A549 (cell line): ENCODE measurements around the gene NTNG1. TPM values are rescaled to one million over a fixed set of nuclear protein-coding genes. Genes with fewer than 3 reads are reported as not detected.

ENCODE experiments used
- ATAC-seq, 2 experiments: fragments of 200-7000 bp in 1 of 2; fragments of >200 bp in 1 of 2; cut with Nextera tagmentation in 1 of 2; cut with Tn5 transposase in 1 of 2; 3 replicates each; pipeline versions ENCODE4 v1.8.0 to v1.9.1; 2018 to 2020; ENCODE audit warnings: mild to moderate bottlenecking in 1 of 2, moderate library complexity in 1 of 2
- CTCF ChIA-PET: fragments of 300-600 bp; sonication (Branson Sonifier 250); formaldehyde crosslinking; extraction: SDS; loops from one replicate; lab custom pipeline; 2021; ENCODE audit warnings: antibody characterized with exemption, inconsistent platforms; lab: Yijun Ruan, JAX
- POLR2A ChIA-PET: fragments of 350-600 bp; formaldehyde crosslinking; extraction: SDS; loops from one replicate; lab custom pipeline; 2021; ENCODE audit warnings: antibody characterized with exemption, inconsistent platforms; lab: Yijun Ruan, JAX
- DNase-seq, 2 experiments: peaks; one replicate each; pipeline versions ENCODE4 v3.0.0 to v3.0.0-alpha.2; 2011 to 2016; ENCODE audit warnings: low read depth in 1 of 2, low spot score in 1 of 2
- FAIRE-seq: peaks from 2 replicates; lab custom pipeline; 2011; peaks lifted over from hg19 to GRCh38; lab: Jason Lieb, UNC
- H3K27ac ChIP-seq, 2 experiments: fragments of >200 bp; sonication (Bioruptor Twin); formaldehyde crosslinking; 3 replicates each; pipeline ENCODE4 v1.5.1; 2016 to 2017
- H3K4me1 ChIP-seq: fragments of >200 bp; sonication (Bioruptor Twin); formaldehyde crosslinking; 3 replicates; pipeline ENCODE4 v1.6.1; 2016
- H3K4me2 ChIP-seq: fragments of >200 bp; sonication (Bioruptor Twin); formaldehyde crosslinking; 3 replicates; pipeline ENCODE4 v1.6.1; 2016
- H3K4me3 ChIP-seq: fragments of >200 bp; sonication (Bioruptor Twin); formaldehyde crosslinking; 3 replicates; pipeline ENCODE4 v1.5.1; 2016
- H3K9me3 ChIP-seq: fragments of >200 bp; sonication (Bioruptor Twin); formaldehyde crosslinking; 3 replicates; pipeline ENCODE4 v1.6.1; 2016
- CBX2 ChIP-seq: fragments of 200-600 bp; sonication (generic); IDR thresholded peaks from 2 replicates; pipeline ENCODE4 v1.6.1; 2016; ENCODE audit warnings: low read depth, mild to moderate bottlenecking, borderline replicate concordance
- CEBPB ChIP-seq, 2 experiments: fragments of >200 bp in 1 of 2; sonication (Bioruptor Twin) in 1 of 2; formaldehyde crosslinking in 1 of 2; IDR thresholded peaks; 2 replicates each; pipeline ENCODE4 v1.6.1; 2012 to 2016
- EP300 ChIP-seq, 2 experiments: fragments of >200 bp; sonication (Bioruptor Twin); formaldehyde crosslinking; IDR thresholded peaks; 2 replicates in 1 of 2; 3 replicates in 1 of 2; pipeline ENCODE4 v1.6.1; 2016 to 2017
- FOSL2 ChIP-seq, 2 experiments: fragments of 450-650 bp in 1 of 2; fragments of >200 bp in 1 of 2; sonication (Bioruptor Twin) in 1 of 2; formaldehyde crosslinking; IDR thresholded peaks; 2 replicates each; pipeline versions ENCODE4 v1.5.0 to v1.6.1; 2016 to 2020; ENCODE audit warnings: mild to moderate bottlenecking in 1 of 2, moderate library complexity in 1 of 2
- JUNB ChIP-seq: fragments of >200 bp; sonication (Bioruptor Twin); formaldehyde crosslinking; IDR thresholded peaks from 2 replicates; pipeline ENCODE4 v1.6.1; 2016
- KDM1A ChIP-seq: fragments of 200-600 bp; sonication (generic); IDR thresholded peaks from 2 replicates; pipeline ENCODE4 v1.6.1; 2016; ENCODE audit warnings: low read depth, mild to moderate bottlenecking
- MAFK ChIP-seq: fragments of 450-650 bp; IDR thresholded peaks from 2 replicates; pipeline ENCODE4 v1.6.1; 2014; ENCODE audit not compliant: partially characterized antibody
- MAZ ChIP-seq: fragments of 150-350 bp; IDR thresholded peaks from 2 replicates; pipeline ENCODE4 v1.6.1; 2014; ENCODE audit warnings: antibody characterized with exemption, low read depth, low read length, borderline replicate concordance
- NPAS2 ChIP-seq: fragments of 250-450 bp; sonication (Bioruptor Pico); IDR thresholded peaks from 2 replicates; pipeline ENCODE4 v1.8.0; 2022; ENCODE audit warnings: mild to moderate bottlenecking, moderate library complexity, borderline replicate concordance
- PHF8 ChIP-seq: fragments of 200-600 bp; sonication (generic); IDR thresholded peaks from 2 replicates; pipeline ENCODE4 v1.6.1; 2016; ENCODE audit warnings: low read depth, mild to moderate bottlenecking, antibody characterized with exemption, moderate library complexity, borderline replicate concordance
- RARB ChIP-seq: fragments of 250-450 bp; sonication (Bioruptor Pico); IDR thresholded peaks from 2 replicates; pipeline ENCODE4 v1.8.0; 2021; ENCODE audit warnings: mild to moderate bottlenecking, moderate library complexity
- RCOR1 ChIP-seq: fragments of 150-350 bp; IDR thresholded peaks from 2 replicates; pipeline ENCODE4 v1.6.1; 2014; ENCODE audit warnings: antibody characterized with exemption, low read length, low read depth
- RFX5 ChIP-seq: fragments of 450-650 bp; IDR thresholded peaks from 2 replicates; pipeline ENCODE4 v1.7.1; 2014; ENCODE audit warnings: antibody characterized with exemption, mild to moderate bottlenecking, moderate library complexity
- SREBF2 ChIP-seq: fragments of 450-650 bp; IDR thresholded peaks from 2 replicates; pipeline ENCODE4 v1.6.1; 2014; ENCODE audit warnings: mild to moderate bottlenecking, moderate library complexity
- TFCP2L1 ChIP-seq: fragments of 250-450 bp; sonication (Bioruptor Pico); IDR thresholded peaks from 2 replicates; pipeline ENCODE4 v1.5.0; 2021; ENCODE audit warnings: mild to moderate bottlenecking
- ZFP36 ChIP-seq: fragments of 450-650 bp; IDR thresholded peaks from 2 replicates; pipeline ENCODE4 v1.6.1; 2014; ENCODE audit warnings: borderline replicate concordance; ENCODE audit not compliant: partially characterized antibody
- WGBS: methylation state at CpG from one replicate; pipeline ENCODE4 v1.1.6; 2017; ENCODE audit errors: missing lambda C conversion rate; 5-methylcytosine and 5-hydroxymethylcytosine counted together
- polyA plus RNA-seq, 4 experiments: library from polyadenylated mRNA; depleted of rRNA in 3 of 4; stranded (reverse); fragments of >200 nt; fragmentation: RNase III in 1 of 4; extraction: RNeasy Plus Mini Kit Qiagen cat#74134 plus additional on column Dnase treatment in 1 of 4; gene quantifications; 2 replicates in 3 of 4; 3 replicates in 1 of 4; pipeline ENCODE4 v1.2.3, GENCODE V29; 2011 to 2017
- TF ChIP-seq, protein P1 (sequence below): fragments of 150-350 bp; IDR thresholded peaks from 2 replicates; pipeline ENCODE4 v1.6.1; 2014; ENCODE audit warnings: low read depth, mild to moderate bottlenecking, low read length
- TF ChIP-seq, protein P2 (sequence below): fragments of 200-600 bp; sonication (generic); IDR thresholded peaks from 2 replicates; pipeline ENCODE4 v1.6.1; 2016; ENCODE audit warnings: antibody characterized with exemption, mild to moderate bottlenecking, moderate library complexity
- TF ChIP-seq, protein P3 (sequence below): fragments of 250-450 bp; sonication (Bioruptor Pico); IDR thresholded peaks from 2 replicates; pipeline ENCODE4 v1.5.0; 2021; ENCODE audit warnings: mild to moderate bottlenecking, moderate library complexity, borderline replicate concordance
- TF ChIP-seq, protein P4 (sequence below): fragments of >200 bp; sonication (Bioruptor Twin); formaldehyde crosslinking; IDR thresholded peaks from 2 replicates; pipeline ENCODE4 v1.6.1; 2016
- TF ChIP-seq, protein P5 (sequence below): IDR thresholded peaks from 2 replicates; pipeline ENCODE4 v1.6.1; 2012
- TF ChIP-seq, protein P6 (sequence below): IDR thresholded peaks from 2 replicates; pipeline ENCODE4 v1.6.1; 2012

NTNG1 gene
- polyA plus RNA-seq, 2 of the 4 experiments (the other 2 are of a cell fraction) = not detected

DNA sequence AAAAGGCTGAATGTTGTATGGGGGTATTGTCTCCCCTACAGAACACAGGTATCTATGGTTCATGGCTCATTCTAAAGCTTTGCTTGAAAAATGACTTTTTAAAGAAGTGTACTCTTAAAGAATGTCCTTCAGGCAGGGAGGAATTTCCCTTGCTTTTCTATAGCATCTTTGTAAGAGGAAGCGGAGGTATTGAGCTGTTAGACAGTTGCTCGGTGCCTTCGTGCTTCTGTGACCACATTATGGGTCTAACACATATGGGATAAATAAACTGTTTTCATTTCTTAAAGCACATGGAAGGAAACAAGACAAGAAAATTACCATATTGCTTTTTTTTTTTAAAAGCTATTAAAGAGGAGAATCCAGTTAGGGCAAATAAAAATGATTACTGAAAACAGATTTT, 182.9 kb downstream of the NTNG1 start:
- POLR2A ChIA-PET = no interaction called here

DNA sequence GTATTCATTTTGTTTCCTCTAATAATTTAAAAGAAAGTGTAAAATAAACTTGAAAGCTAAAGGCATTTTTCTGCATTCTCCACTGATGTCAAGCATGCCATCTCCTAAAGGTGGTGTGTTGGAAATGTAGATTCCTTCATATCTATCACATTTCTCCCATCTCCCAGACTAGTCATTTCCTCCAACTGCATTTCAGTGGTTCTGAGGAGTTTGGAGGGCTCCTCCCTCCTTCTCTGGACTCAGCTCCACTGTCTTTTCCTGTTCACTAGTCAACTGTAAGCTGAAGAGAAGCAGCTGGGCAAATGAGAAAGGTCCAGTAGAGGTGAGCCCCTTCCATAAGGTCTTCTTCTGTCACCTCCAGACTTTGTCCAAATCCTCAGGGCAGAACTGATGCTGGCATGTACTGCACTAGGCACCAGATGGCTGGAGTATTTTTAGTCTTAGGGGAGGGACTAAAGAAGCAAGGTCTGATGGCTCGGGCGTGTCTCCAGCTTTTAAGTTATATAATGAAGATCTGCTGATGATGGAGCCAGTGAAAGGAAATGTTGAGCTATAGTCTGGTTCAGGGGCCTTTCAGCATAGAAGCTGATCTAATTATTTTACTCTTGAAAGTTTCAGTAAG, 186.1 kb downstream of the NTNG1 start:
- Histone ChIP-seq H3K27ac (no peak overlapping the region), H3K4me3 (no peak overlapping the region), H3K4me2 (no peak overlapping the region)
- CTCF ChIA-PET = no interaction called here
- WGBS = 0% methylated on average over 2 of the region's 2 CpGs
- no peak for FAIRE-seq
- ATAC-seq = no peak
- TF ChIP-seq ZFP36 (no peak), KDM1A (no peak), RARB (CRISPR knock-in tag) (no peak), CBX2 (no peak), CEBPB (IDR thresholded peaks at IDR 0.05) (no peak), TFCP2L1 (CRISPR knock-in tag) (no peak), PHF8 (no peak), MAZ (no peak), JUNB (no peak), MAFK (no peak), SREBF2 (no peak)
- TF ChIP-seq, protein P1, sequence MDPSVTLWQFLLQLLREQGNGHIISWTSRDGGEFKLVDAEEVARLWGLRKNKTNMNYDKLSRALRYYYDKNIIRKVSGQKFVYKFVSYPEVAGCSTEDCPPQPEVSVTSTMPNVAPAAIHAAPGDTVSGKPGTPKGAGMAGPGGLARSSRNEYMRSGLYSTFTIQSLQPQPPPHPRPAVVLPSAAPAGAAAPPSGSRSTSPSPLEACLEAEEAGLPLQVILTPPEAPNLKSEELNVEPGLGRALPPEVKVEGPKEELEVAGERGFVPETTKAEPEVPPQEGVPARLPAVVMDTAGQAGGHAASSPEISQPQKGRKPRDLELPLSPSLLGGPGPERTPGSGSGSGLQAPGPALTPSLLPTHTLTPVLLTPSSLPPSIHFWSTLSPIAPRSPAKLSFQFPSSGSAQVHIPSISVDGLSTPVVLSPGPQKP = no peak
- TF ChIP-seq, protein P2, sequence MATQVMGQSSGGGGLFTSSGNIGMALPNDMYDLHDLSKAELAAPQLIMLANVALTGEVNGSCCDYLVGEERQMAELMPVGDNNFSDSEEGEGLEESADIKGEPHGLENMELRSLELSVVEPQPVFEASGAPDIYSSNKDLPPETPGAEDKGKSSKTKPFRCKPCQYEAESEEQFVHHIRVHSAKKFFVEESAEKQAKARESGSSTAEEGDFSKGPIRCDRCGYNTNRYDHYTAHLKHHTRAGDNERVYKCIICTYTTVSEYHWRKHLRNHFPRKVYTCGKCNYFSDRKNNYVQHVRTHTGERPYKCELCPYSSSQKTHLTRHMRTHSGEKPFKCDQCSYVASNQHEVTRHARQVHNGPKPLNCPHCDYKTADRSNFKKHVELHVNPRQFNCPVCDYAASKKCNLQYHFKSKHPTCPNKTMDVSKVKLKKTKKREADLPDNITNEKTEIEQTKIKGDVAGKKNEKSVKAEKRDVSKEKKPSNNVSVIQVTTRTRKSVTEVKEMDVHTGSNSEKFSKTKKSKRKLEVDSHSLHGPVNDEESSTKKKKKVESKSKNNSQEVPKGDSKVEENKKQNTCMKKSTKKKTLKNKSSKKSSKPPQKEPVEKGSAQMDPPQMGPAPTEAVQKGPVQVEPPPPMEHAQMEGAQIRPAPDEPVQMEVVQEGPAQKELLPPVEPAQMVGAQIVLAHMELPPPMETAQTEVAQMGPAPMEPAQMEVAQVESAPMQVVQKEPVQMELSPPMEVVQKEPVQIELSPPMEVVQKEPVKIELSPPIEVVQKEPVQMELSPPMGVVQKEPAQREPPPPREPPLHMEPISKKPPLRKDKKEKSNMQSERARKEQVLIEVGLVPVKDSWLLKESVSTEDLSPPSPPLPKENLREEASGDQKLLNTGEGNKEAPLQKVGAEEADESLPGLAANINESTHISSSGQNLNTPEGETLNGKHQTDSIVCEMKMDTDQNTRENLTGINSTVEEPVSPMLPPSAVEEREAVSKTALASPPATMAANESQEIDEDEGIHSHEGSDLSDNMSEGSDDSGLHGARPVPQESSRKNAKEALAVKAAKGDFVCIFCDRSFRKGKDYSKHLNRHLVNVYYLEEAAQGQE = no peak
- TF ChIP-seq, protein P3, sequence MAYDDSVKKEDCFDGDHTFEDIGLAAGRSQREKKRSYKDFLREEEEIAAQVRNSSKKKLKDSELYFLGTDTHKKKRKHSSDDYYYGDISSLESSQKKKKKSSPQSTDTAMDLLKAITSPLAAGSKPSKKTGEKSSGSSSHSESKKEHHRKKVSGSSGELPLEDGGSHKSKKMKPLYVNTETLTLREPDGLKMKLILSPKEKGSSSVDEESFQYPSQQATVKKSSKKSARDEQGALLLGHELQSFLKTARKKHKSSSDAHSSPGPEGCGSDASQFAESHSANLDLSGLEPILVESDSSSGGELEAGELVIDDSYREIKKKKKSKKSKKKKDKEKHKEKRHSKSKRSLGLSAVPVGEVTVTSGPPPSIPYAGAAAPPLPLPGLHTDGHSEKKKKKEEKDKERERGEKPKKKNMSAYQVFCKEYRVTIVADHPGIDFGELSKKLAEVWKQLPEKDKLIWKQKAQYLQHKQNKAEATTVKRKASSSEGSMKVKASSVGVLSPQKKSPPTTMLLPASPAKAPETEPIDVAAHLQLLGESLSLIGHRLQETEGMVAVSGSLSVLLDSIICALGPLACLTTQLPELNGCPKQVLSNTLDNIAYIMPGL (CRISPR knock-in tag) = no peak
- TF ChIP-seq, all 56 proteins: peak for 0
- H3K4me1 ChIP-seq = no peaks in the 10 kb centered on the region
- POLR2A ChIA-PET = no interaction called here
- no peaks in the 10 kb centered on the region for H3K9me3 ChIP-seq
- DNase-seq = no peak

More for the DNA sequence above, 182.9 kb downstream of the NTNG1 start:
- no peaks in the 10 kb centered on the region for H3K4me1 ChIP-seq
- no peak overlapping the region for H3K27ac ChIP-seq
- ATAC-seq = no peak
- no peak for FAIRE-seq
- no peak overlapping the region for H3K4me2 ChIP-seq
- TF ChIP-seq, protein P4, sequence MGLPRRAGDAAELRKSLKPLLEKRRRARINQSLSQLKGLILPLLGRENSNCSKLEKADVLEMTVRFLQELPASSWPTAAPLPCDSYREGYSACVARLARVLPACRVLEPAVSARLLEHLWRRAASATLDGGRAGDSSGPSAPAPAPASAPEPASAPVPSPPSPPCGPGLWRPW = no peak
- TF ChIP-seq RCOR1 = no peak
- H3K4me3 ChIP-seq = no peak overlapping the region
- DNase-seq = no peak
- no peaks in the 10 kb centered on the region for H3K9me3 ChIP-seq
- WGBS = 36% methylated on average over 3 of the region's 3 CpGs
- CTCF ChIA-PET = no interaction called here

DNA sequence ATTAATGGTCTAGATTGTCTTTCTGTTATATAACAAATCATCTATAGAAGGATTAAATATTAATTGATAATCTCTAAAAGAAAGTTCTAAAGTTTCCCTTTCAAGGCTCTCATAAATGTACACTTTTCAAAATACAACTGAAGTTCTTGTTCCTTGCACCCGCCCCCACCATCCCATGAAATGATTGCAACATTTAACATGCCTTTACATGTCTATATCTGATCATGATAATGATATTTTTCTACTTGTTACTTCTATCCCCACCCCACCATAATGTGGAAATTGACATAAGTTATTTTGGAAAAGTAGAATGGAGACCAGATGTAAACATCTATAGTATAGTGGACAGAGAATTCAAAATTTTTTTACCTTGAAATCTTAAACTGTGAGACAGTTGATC, 186.6 kb downstream of the NTNG1 start:
- CTCF ChIA-PET = no interaction called here
- H3K4me3 ChIP-seq = no peak overlapping the region
- H3K9me3 ChIP-seq = no peaks in the 10 kb centered on the region
- H3K4me1 ChIP-seq = no peaks in the 10 kb centered on the region
- no peak overlapping the region for H3K27ac ChIP-seq
- ATAC-seq (no peak), FAIRE-seq (no peak), DNase-seq (no peak)
- H3K4me2 ChIP-seq = no peak overlapping the region
- WGBS = 0% methylated on average over 1 of the region's 1 CpG
- POLR2A ChIA-PET = no interaction called here
- TF ChIP-seq RFX5 = no peak
- TF ChIP-seq MAZ = no peak
- no peak for TF ChIP-seq NPAS2 (CRISPR knock-in tag)
- no peak for TF ChIP-seq CEBPB (IDR thresholded peaks at IDR 0.05)
- TF ChIP-seq, protein P5, sequence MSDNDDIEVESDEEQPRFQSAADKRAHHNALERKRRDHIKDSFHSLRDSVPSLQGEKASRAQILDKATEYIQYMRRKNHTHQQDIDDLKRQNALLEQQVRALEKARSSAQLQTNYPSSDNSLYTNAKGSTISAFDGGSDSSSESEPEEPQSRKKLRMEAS = no peak
- TF ChIP-seq FOSL2 (IDR thresholded peaks at IDR 0.05) = no peak
- no peak for TF ChIP-seq FOSL2 (CRISPR knock-in tag; IDR thresholded peaks at IDR 0.05)
- TF ChIP-seq, protein P6, sequence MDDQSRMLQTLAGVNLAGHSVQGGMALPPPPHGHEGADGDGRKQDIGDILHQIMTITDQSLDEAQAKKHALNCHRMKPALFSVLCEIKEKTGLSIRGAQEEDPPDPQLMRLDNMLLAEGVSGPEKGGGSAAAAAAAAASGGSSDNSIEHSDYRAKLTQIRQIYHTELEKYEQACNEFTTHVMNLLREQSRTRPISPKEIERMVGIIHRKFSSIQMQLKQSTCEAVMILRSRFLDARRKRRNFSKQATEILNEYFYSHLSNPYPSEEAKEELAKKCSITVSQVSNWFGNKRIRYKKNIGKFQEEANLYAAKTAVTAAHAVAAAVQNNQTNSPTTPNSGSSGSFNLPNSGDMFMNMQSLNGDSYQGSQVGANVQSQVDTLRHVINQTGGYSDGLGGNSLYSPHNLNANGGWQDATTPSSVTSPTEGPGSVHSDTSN = no peak
- TF ChIP-seq, protein P3 (CRISPR knock-in tag) = no peak
- no peak for TF ChIP-seq EP300 (IDR thresholded peaks at IDR 0.05)
